ENCODE measurements around the gene IDUA. TPM values are rescaled to one million over a fixed set of nuclear protein-coding genes. Genes with fewer than 3 reads are reported as not detected.

Gene IDUA
- total RNA-seq, 2 donors from 2014 or later, result 22.4 to 25.6 TPM

DNA sequence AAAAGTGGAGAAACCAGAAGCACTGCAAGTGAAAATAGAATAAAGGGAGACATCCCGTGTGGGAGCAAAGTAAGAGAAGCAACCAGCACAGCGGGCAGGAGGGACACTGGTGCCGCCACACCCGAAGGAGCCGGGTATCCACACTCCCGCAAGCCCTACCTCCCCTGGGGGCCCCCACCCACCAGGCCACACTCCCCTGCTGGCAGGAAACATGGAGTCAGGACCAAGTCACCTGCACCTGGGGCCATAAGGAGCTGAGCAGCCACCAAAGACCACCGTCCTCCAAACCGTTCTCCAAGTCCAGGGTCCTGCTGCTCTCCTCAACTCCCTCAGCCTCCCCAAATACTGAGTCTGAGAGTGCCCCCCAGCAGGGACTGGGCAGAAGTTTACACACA is 55.1 kb downstream of the IDUA start:
- no peak overlapping the region for H3K4me3 Mint-ChIP-seq
- H3K4me1 ChIP-seq (ENCODE audit: control insufficient read depth, insufficient read depth, low read length), result no peaks in the 10 kb centered on the region
- peaks cover 2% of the 10 kb centered on the region for H3K9me3 Mint-ChIP-seq
- TF ChIP-seq, protein P1, sequence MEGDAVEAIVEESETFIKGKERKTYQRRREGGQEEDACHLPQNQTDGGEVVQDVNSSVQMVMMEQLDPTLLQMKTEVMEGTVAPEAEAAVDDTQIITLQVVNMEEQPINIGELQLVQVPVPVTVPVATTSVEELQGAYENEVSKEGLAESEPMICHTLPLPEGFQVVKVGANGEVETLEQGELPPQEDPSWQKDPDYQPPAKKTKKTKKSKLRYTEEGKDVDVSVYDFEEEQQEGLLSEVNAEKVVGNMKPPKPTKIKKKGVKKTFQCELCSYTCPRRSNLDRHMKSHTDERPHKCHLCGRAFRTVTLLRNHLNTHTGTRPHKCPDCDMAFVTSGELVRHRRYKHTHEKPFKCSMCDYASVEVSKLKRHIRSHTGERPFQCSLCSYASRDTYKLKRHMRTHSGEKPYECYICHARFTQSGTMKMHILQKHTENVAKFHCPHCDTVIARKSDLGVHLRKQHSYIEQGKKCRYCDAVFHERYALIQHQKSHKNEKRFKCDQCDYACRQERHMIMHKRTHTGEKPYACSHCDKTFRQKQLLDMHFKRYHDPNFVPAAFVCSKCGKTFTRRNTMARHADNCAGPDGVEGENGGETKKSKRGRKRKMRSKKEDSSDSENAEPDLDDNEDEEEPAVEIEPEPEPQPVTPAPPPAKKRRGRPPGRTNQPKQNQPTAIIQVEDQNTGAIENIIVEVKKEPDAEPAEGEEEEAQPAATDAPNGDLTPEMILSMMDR (conservative IDR thresholded peaks at IDR 0.05), result no peak
- H3K36me3 ChIP-seq (ENCODE audit: control insufficient read depth, insufficient read depth, low read length), result no peaks in the 10 kb centered on the region
- no peak overlapping the region for H3K9ac ChIP-seq (ENCODE audit: extremely low read depth, low read length, poor library complexity, severe bottlenecking)
- H3K4me1 Mint-ChIP-seq, result no peaks in the 10 kb centered on the region
- no peak overlapping the region for H3K27ac ChIP-seq (ENCODE audit: low read depth, low read length)
- H3K27ac Mint-ChIP-seq, result no peak overlapping the region
- no peak overlapping the region for H3K4me3 ChIP-seq (ENCODE audit: low read length)
- H3K27me3 Mint-ChIP-seq (ENCODE audit: insufficient read depth), result peaks cover 26% of the 10 kb centered on the region
- no peak for DNase-seq
- H3K27me3 ChIP-seq (ENCODE audit: control insufficient read depth, insufficient read depth, low read length, poor library complexity, severe bottlenecking), result peaks cover 35% of the 10 kb centered on the region
- no peaks in the 10 kb centered on the region for H3K9me3 ChIP-seq (ENCODE audit: control insufficient read depth, low read length)
- WGBS, 2 experiments (ENCODE audit: insufficient coverage in 1 of 2, insufficient read length in 1 of 2), result 17 to 88% methylated on average over 1 to 8 of the region's 8 CpGs
- no peaks in the 10 kb centered on the region for H3K36me3 Mint-ChIP-seq (ENCODE audit: low read depth)

DNA sequence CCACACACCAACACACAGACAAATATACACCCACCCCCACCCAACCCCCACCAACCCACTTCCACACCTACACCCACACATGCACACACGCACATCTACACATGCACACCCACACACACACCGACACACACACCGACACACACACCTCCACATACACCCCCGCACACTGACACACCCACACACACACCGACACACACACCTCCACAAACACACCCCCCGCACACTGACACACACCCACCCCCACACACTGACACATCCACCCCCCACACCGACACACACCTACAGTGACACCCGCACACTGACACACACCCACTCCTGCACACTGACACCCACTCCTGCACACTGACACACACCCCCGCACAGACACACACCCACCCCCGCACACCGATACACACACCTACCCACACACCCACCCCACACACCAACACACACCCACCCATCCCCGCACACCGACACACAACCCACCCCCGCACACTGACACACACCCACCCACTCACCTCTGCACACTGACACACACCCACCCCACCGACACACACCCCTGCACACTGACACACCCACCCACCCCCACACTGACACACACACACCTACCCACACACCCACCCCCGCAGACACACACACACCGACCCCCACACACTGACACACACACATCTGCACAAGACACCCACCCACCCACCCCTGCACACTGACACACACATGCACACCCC is 55.7 kb downstream of the IDUA start:
- H3K27ac Mint-ChIP-seq, result no peak overlapping the region
- DNase-seq, result no peak
- peaks cover 2% of the 10 kb centered on the region for H3K9me3 Mint-ChIP-seq

GRCh38 chr4:1043162-1043561 is 56.3 kb downstream of the IDUA start:
- Mint-ChIP-seq H3K36me3 (ENCODE audit: low read depth) (no peaks in the 10 kb centered on the region), H3K4me3 (no peak overlapping the region), H3K27me3 (ENCODE audit: insufficient read depth) (peaks cover 37% of the 10 kb centered on the region), H3K9me3 (peaks cover 2% of the 10 kb centered on the region), H3K4me1 (no peaks in the 10 kb centered on the region), H3K27ac (no peak overlapping the region)
- no peak overlapping the region for H3K27ac ChIP-seq (ENCODE audit: low read depth, low read length)
- WGBS, 2 experiments (ENCODE audit: insufficient coverage in 1 of 2, insufficient read length in 1 of 2), result 69 to 74% methylated on average over 7 of the region's 7 CpGs
- H3K4me3 ChIP-seq (ENCODE audit: low read length), result no peak overlapping the region
- TF ChIP-seq, protein P1 (conservative IDR thresholded peaks at IDR 0.05), result no peak
- no peaks in the 10 kb centered on the region for H3K36me3 ChIP-seq (ENCODE audit: control insufficient read depth, insufficient read depth, low read length)
- H3K27me3 ChIP-seq (ENCODE audit: control insufficient read depth, insufficient read depth, low read length, poor library complexity, severe bottlenecking), result peaks cover 48% of the 10 kb centered on the region
- H3K4me1 ChIP-seq (ENCODE audit: control insufficient read depth, insufficient read depth, low read length), result no peaks in the 10 kb centered on the region
- H3K9me3 ChIP-seq (ENCODE audit: control insufficient read depth, low read length), result no peaks in the 10 kb centered on the region
- DNase-seq, result no peak
- no peak overlapping the region for H3K9ac ChIP-seq (ENCODE audit: extremely low read depth, low read length, poor library complexity, severe bottlenecking)

More for the DNA sequence above, 55.7 kb downstream of the IDUA start:
- TF ChIP-seq, protein P1 (conservative IDR thresholded peaks at IDR 0.05), result no peak
- Mint-ChIP-seq H3K4me1 (no peaks in the 10 kb centered on the region), H3K36me3 (ENCODE audit: low read depth) (no peaks in the 10 kb centered on the region), H3K27me3 (ENCODE audit: insufficient read depth) (peaks cover 31% of the 10 kb centered on the region), H3K4me3 (no peak overlapping the region)
- H3K27me3 ChIP-seq (ENCODE audit: control insufficient read depth, insufficient read depth, low read length, poor library complexity, severe bottlenecking), result peaks cover 41% of the 10 kb centered on the region
- H3K4me3 ChIP-seq (ENCODE audit: low read length), result no peak overlapping the region
- no peaks in the 10 kb centered on the region for H3K36me3 ChIP-seq (ENCODE audit: control insufficient read depth, insufficient read depth, low read length)
- WGBS, 2 experiments (ENCODE audit: insufficient coverage in 1 of 2, insufficient read length in 1 of 2), result 86 to 94% methylated on average over 1 to 13 of the region's 17 CpGs
- no peaks in the 10 kb centered on the region for H3K9me3 ChIP-seq (ENCODE audit: control insufficient read depth, low read length)
- H3K4me1 ChIP-seq (ENCODE audit: control insufficient read depth, insufficient read depth, low read length), result no peaks in the 10 kb centered on the region
- H3K27ac ChIP-seq (ENCODE audit: low read depth, low read length), result no peak overlapping the region
- no peak overlapping the region for H3K9ac ChIP-seq (ENCODE audit: extremely low read depth, low read length, poor library complexity, severe bottlenecking)
